DMS79 treated with DMSO at 0.1 percent for 48 hours (cell line): Measurements from ENCODE around the gene TLX1.

Source experiments
- DNase-seq: peaks from one replicate; lab custom pipeline; 2025; lab: John Stamatoyannopoulos, UW

Gene TLX1

DNA sequence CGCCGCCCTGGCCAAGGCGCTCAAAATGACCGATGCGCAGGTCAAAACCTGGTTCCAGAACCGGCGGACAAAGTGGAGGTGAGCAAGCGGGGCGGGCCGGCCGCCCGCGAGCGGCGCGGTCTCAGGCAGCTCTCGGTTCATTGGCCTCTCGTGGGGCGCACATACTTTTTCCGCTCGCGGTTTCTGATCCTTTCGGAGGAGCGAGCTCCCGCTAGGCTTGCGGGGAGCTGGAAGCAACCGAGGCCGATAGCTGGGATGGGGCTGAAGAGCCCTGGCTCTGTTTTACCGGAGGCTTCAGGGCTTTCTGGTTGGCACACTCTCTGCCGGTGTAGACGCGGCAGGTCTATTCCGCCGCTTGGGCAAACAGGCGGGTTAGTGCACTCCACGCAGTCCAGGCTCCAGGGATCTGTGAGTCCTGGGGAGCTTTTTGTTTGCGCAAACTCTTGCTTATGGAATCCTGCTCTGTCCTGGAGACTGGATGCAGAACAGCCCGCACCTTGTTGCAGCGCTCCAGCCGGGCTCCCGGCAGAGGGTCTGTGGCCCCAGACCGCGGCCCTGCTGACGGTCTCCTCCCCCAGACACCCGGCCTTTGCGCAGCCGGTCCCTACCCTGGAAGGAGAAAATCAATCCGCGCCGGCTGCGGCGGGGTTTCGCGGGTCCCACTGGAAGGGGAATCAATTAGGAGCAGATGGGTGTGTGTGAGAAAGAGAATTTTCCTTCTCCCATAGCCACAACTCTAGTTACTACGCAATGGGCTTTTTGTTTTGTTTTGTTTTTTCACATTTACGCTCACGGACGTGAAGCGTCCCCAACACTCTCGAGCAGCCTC, 3.4 kb downstream of the TLX1 start:
- no peak for DNase-seq

DNA sequence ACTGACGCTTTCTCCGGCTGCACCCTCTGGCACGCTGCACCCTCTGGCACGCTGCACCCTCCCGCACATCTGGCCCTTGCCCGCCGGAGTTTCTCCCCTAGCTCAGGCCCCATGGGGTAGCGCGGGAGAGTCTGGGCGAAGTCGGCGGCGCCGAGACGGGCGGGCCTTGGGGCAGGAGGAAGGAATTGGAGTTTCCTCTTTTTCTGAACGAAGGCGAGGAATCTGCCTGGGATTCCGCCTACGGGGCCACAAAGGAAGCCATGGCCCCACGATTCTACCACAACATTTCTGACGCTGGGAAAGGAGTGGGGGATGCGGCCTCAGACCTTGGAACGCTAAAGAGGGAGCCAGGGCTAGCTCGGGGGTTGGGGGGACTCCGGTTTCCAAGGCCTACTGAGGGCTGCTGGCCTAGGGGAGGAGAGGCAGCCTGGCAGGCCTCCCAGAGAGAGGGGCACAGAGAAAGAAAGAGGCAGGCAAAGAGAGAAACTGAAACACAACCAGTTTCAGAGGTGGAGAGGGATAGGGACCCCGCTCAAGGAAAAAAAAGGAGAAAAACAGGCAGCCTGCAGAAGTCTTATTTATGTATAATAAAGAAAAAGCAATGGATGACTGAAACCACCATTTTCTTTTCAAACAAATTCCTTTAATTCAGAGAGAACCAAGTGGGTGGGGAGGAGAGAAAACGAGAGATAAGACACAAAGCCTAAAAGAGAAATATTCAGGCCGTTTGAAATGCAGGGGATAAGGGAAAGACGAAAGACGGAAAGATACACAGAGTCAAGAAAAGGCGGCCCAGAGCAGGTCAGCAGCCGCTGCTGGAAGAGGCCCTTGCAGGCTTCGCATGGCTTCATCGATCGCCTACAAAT, 4.3 kb downstream of the TLX1 start:
- DNase-seq, result no peak

DNA sequence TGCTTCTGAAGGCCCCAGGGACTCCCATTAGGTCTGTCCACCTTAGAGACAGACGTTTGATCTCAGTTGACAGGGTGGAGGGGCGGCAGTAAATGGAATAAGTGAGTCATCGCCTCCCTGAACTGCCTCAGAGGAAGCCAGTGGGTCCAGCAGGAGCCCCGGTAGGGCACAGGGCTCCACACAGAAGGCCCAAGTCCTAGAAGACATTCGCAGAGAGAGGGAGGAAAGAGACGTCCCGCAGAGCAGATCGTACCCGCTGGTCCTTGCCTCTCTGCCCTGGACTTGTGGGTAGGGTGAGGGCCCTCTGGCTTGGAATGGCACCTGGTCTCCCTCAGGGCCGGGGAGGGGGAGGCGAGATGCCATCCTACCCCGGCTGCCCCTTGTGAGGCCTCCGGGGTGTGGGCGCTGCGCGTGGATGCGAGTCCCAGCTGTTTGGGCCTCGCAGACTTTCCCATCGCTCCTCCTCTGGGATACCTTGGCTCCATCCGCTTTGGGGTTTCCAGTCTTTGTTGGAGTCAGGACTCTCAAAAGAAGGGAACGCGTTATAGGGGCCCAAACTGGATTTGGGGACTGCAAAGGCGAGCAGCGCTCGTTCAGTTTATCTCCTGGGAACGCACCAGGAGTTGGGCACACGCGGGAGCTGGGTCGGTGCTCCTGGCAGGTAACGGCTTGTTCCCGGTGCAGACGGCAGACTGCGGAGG, 5.1 kb downstream of the TLX1 start:
- no peak for DNase-seq

DNA sequence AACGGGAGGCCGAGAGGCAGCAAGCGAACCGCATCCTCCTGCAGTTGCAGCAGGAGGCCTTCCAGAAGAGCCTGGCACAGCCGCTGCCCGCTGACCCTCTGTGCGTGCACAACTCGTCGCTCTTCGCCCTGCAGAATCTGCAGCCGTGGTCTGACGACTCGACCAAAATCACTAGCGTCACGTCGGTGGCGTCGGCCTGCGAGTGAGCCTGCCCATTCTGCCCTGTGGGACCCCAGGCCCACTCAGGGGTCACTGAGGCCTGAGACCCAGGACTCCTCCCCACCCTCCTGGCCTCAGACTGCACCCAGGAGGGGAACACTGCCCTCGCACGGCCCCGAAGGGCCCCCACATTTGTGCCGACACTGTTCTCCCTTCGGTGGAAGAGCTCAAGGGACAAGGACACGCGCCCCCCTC, 5.6 kb downstream of the TLX1 start:
- no peak for DNase-seq

DNA sequence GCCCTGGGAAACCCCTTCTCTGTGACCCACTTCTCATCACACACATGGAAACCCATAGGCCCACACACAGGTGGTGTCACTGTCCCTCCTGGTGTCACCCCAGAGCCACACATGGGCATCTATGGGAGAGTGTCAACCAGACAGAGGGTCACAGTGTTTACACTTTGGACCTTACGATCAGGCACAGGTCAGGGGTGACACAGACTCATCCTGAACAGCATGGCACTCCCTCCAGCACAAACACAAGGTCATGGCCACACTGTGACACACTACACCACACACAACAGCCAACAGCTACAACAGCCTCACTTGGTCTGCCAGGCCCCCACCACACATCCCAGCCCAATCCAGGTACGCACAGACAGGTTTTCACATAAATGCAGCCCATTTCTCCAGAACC, 6.2 kb downstream of the TLX1 start:
- no peak for DNase-seq

DNA sequence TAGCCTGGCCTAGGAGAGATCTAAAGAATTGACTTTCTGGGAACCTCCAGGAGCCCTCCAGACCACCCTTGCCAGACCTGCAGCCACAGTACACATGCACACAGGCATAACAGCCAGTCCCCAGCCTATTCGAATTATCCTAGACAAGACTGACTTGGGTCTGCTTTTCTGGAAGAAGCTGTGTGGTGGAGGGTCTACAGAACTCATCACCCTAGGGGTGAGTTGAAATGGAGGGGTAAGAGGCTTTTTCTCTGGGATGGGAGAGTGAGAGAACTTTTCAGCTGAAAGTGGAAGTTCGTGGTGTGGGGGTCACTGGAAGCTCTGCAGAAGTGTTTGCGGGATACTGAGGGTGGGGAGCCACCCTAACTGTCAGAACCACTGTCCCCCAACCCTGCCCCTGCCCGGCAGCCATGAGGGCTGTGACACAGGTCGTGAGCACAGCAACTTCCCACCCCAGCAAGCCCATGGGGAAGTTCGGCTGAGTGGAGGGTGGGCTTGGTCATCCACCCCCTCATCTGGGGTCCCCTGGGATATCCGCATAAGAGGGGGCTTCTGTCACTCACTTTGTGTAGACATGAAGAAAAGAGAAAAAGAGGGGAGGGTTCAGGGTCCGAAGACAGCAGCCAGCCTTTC, 7.8 kb downstream of the TLX1 start:
- DNase-seq, result no peak

DNA sequence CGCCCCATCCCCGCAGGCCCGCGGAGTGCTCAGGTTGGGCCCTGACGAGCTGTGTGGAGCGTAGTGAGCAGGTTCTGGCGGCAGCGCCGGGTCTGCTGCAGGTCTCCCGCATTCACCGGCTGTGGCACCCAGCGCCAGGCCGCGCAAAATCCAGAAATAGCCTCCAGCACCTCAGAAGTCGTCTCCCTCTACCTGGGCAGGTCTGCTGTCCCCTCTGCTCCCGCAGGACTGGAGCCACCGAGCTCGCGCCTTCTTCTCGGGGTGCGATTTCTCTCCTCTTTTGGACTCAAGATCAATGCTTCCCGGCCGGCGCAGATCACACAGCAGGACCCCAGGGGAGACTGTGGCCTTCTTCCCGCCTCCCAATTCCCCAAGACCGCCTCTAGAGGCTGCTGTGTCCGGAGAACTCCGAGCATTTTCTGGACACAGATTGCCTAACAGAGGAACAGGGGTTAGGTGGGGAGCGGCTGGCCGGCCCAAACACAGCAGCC, 8.4 kb downstream of the TLX1 start:
- no peak for DNase-seq

DNA sequence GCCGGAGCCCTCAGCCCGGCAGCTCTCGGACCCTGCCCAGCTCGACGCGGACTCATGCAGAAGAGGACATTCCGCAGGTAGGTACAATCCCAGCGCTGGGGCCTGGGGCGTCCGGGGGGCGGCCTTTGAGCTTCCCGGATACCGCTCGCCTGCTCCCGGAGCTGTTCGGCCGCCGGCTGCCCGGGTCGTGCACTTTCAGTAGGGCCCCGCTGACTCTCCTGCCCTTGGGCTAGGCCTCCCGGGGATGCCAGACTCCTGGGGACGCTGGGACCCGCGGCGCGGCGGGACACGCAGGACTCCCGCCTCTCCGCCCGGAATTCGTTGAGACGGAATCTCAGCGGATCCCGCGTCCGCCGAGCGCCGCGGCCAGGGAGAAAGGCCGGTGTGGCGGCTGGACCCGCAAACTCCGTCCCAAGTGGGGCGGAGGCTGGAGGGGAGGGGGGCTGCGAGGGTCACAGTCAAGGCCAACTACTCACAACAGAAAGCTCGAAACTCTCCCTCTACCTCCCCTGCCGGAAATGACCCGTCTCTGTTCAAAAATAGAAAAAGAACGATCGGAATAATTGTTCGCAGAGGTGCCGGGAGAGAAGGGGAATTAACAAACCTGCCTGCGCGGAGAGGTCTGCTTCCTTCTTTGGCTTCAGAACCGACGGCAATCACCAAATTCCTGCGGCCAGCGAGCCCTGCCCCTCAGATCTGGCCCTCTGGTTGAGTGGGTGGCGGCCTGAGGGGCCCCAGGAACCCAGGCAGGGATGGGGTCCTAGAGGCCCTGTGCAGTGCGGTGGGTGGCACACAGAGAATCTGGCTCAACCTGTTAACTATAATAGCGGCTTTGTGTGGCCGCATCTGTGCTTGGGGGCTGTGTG, 9.2 kb downstream of the TLX1 start:
- DNase-seq, result no peak

DNA sequence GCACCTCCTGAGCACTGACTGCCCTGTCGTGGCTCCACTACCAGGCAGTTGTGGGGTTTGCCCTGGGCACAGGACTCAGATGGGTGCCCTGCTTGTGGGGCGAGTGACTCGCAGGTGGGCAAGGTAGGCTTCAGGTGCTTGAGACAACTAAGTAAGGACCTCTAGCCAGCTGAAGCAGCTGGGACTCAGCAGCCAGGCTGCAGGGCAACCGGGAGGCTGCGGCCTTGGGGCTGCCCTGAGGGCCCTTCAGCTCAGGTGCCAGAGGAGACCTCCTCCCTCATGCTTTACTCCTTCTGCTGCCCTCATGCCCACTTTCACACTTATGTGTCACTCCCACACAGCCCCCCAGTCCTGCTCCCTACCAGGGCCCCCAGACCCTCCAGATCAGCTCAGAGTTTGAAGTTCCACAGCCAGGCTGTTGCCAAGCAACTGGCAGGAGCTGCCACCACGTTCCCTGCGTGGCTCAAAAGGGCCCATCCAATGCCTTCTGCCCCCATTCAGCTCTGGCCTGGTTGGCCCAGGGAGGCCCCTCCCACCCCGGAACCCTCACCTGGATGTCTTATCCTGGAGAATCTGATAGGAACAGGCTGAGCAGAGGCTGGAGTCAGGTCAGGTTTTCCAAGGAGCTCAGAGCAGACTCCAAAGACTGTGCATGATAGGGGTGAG, 10.0 kb downstream of the TLX1 start:
- no peak for DNase-seq

DNA sequence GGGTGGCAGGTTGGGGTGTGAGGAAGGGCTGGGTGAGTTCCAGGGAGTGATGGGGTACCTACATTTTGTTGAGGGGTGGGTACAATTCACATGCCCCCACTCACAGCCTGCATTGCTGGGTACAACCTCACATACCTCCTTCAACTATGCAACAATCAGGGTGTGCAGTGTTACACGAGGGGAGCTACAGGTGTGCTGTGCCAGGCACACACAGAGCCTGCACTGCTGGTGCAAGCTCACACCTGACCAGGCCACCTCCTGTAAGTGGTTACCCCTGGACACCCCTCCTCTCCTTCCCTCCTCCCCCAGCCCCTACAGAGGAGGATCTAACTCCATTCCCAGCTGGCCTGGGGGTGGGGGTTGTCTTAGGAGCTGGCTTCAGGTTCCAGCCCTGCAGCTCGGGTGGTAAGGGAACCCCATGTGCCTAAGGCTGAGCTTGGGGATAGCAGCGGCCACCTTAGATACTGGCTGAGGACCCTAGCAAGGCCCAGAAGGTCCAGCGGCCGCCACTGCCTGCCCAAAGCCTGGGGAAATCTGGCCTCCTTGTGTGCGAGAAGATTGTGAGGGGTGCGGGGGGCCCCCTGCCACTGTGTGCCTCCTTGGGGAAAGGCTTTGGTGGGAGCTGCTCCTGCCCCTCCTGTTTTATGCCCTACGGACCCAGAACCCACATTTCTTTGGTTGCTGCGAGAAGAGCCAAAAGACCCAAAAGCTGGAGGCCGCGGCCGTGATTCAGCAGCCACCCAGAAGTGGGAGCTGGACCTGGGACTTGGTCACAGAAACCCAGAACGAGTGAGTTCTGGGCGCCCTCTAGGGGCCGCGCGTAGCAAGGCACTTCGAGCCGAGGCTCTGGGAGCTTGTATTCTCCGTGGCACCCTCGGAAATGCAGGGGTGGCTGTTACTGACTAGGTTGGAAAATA, 10.8 kb downstream of the TLX1 start:
- peak; percentile 38 for DNase-seq

DNA sequence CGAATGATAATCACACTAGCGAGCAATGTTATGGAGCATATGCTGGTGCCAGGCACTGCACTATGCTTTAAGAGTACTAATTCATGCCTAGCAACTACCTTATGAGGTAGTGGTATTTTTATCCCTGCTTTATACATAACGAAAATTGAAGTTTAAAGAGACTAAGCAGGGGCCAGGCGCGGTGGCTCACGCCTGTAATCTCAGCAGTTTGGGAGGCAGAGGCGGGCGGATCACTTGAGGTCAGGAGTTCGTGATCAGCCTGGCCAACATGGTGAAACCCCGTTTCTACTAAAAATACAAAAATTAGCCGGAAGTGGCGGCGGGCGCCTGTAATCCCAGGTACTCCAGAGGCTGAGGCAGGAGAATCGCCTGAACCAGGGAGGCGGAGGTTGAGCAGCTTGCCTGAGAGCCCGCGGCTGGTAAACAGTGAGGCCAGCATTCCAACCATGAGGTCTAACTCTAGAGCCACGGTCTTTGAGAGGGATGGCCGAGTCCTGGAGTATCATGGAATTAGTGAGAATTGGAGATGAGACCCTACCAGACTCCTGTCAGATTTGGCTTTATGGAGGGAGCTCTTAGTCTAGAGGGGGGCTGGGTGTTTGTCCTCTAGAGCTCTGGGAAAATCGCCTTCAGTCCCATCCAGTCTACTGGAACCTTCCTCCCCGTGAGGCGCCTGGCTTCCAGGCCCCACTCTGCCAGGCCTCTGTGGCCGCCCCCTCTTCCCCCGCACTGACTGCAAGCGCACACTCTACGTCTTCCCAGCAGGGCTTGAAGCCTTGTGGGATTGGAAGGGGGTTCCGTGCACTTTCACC, 11.6 kb downstream of the TLX1 start:
- no peak for DNase-seq

DNA sequence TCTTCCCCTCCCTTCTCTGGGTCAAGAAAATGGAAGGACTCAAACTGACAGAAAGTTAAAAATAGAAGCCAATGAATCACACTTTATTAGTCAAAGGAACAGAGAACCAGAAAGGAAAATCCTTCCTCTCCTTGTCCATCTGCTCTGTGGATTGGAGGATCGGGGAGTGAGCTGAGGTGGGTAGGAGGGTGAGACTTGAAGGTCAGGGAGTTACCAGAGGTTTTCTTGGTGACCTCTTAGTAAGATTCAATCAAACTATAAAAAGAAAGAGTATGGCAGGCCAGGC, 12.2 kb downstream of the TLX1 start:
- DNase-seq, result no peak

DNA sequence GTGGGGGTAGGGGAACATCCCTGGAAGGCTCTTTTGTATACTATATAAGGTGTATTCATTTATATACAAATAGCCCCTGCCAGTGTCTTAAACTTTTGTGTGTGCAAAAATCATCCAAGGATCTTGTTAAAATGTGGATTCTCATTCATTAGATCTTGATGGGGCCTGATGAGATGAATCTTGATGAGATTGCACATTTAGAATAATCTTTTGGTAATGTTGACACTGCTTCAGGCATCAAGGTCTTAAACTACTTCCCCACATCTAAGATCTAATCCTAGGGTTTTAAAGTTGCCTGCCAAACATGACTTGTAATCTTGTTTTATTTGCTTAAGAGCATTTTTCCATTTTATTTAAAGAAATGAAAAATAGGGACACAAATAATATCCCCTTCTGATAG, 13.0 kb downstream of the TLX1 start:
- no peak for DNase-seq

DNA sequence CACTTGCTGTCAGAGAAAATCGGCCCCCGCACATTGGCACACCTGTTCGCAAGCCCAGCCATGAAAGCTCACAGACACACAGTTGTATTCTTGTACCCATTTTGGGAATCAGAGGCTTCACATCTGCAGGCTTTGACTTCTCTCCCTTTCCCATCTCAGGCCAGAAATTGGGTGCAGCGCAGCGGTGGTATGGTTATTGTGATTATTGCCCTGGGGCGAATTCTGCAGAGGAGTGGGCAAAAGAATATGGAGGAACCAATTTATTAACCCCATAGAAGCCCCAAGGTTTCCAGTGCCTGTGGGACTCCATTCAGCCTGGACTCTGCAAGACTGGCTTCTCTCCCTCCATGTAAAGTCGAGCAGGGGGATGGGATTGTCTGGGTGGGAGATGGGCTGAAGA, 14.0 kb downstream of the TLX1 start:
- DNase-seq, result no peak

DNA sequence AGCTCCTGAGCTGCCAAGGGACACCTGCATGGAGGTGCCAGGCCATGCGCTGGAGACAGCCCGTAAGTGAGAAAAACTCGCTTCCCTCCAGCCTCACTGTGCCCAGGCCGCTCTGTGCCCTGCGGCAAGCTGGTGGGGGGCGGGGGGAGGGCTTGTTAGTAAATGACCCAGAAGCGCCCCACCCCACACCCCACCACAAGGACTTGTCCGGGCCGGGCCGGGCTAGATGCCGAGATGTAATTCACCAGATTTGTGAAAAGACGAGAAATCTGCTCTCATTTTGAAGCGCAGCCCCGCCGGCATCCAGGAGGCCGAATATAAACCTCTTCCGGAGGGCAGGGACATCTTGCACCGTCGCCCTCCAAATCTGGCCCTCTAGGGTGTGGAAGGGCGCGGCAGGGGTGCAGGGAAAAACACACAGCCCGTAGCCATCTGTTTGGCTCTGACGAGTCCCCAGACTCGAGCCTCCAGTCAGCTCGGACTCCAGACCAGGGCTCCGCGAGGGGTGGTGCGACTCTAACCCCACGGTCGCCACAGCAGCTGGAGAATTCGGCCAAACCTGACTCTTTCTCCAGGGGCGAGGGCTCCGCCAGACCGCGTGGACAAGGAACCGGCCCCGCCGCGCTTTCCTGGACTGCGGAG, 14.8 kb downstream of the TLX1 start:
- DNase-seq, result no peak

DNA sequence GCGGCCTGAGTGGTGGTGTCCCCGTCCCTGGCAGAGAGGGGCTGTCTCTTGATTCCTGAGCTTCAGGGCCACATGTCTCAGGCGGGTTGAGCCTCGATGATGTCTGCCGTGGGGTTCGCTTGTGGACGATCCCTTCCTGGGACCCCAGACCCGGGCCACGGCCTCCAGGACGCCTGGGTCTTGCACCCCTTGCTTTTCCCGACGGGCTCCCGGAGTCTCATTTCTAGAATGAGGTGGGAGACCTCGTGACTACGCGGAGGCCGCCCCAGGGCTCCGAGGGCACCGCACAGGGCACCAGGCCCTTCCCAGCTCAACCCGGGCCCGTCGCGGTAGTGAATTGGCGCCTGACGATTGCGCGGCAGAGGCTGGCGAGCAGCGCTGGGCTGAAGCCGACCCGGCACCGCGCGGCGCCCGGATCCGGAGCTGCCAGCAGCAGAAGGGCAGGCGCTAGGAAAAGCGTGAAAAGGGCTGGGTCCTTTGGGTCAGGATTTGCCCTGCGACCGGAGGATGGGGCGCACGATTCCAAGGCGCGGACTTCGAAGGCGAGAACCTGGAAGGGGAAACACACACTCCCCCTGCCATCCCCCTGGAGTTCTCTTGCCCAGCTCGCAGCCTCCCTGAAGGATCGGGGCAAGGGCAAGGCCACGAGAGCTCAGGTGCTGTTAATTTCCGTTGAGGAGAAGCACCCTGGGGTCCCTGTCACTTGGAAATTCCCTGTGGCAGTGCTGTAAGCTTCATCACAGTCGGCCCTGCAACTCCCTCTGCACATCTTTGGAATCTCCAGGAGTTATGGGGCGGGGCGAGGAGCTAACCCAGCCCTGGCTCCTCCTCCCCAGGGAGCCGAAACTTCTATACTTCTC, 15.5 kb downstream of the TLX1 start:
- no peak for DNase-seq

DNA sequence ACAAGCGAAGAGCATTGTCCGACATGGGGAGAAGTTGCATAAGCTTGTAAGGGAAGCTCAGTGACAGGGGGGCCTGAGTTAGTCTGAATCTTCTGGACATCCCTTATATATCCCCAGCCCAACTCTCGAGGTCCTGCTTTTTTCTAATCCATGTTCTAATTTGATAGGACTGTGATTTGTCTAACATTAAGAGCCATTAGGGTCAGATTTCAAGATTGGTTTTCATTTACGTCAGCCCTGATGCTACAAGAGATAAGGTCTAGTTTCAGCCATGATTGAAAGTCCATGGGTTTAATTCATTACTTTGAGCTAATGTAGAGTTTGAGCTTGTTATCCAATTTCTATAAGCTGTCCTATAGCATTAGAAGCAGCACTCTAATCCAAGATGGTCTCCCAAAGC, 20.3 kb downstream of the TLX1 start:
- DNase-seq, result no peak
